Fibroblast of villous mesenchyme (primary cell): ENCODE results near the gene PROP1. TPM values are rescaled to one million over a fixed set of nuclear protein-coding genes. Genes with fewer than 3 reads are reported as not detected.
"Not testable (repeated sequence)": the region's sequence is repeated elsewhere in the genome, so short reads cannot be mapped to it uniquely, and the experiment has no call there.

Experiments
- DNase-seq: peaks from one replicate; pipeline ENCODE4 v3.0.0-alpha.2; 2010; ENCODE audit warnings: low read depth
- H3K4me3 ChIP-seq: 2 replicates; pipeline ENCODE4 v1.5.1; 2011; ENCODE audit warnings: low read depth, mild to moderate bottlenecking, low read length
- CTCF ChIP-seq: IDR thresholded peaks from 2 replicates; pipeline ENCODE4 v1.5.1; 2012; ENCODE audit warnings: low read depth, mild to moderate bottlenecking, low read length; ENCODE audit not compliant: insufficient read depth
- total RNA-seq: library from RNA; depleted of rRNA; stranded (reverse); fragments of >200 nt; gene quantifications from 2 replicates; pipeline ENCODE4 v1.2.3, GENCODE V29; 2012

Gene PROP1
- total RNA-seq, 1 donor, result not detected

- DNase-seq, result no peak
- TF ChIP-seq CTCF, result no peak
These were observed 29.8 kb downstream of the PROP1 start for GRCh38 chr5:177966009-177966838.

DNA sequence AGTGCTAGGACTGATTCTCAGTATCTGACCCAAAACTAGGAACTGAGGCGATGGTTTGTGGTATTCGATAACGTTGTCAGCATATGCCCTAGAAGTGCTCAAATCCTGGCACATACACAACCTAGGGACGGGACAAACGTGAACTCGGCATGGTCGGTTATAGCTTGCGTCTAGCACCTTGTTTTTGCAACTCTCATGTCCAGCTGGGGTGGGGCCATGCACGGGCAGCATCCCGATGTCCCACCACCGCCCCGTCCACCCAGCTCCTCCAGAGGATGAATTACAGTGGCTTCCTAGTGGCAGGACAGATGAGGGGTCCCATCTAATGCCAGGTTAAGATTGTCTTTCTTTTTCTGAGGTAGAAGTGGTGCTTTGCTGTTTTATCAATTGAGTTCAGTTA is 31.6 kb downstream of the PROP1 start:
- no peak for DNase-seq
- no peak for TF ChIP-seq CTCF
- no peak overlapping the region for H3K4me3 ChIP-seq

More at GRCh38 chr5:177966009-177966838, 29.8 kb downstream of the PROP1 start:
- H3K4me3 ChIP-seq, result no peak overlapping the region

GRCh38 chr5:177963966-177964365 is 32.1 kb downstream of the PROP1 start:
- no peak for TF ChIP-seq CTCF
- H3K4me3 ChIP-seq, result no peak overlapping the region
- DNase-seq, result no peak

- no peak for TF ChIP-seq CTCF
- H3K4me3 ChIP-seq, result no peak overlapping the region
- no peak for DNase-seq
These were observed 36.7 kb downstream of the PROP1 start for GRCh38 chr5:177959315-177959714.

- DNase-seq, result no peak
- no peak overlapping the region for H3K4me3 ChIP-seq
- no peak for TF ChIP-seq CTCF
These were observed 37.3 kb downstream of the PROP1 start for GRCh38 chr5:177958696-177959095.

- no peak for TF ChIP-seq CTCF
- no peak overlapping the region for H3K4me3 ChIP-seq
- DNase-seq, result no peak
These were observed 38.8 kb downstream of the PROP1 start for GRCh38 chr5:177957241-177957640.

GRCh38 chr5:177953101-177953500 is 42.9 kb downstream of the PROP1 start:
- H3K4me3 ChIP-seq, DNase-seq: not testable (repeated sequence)

- not testable (repeated sequence) for H3K4me3 ChIP-seq, DNase-seq
These were observed 46.4 kb downstream of the PROP1 start for GRCh38 chr5:177949656-177950055.

DNA sequence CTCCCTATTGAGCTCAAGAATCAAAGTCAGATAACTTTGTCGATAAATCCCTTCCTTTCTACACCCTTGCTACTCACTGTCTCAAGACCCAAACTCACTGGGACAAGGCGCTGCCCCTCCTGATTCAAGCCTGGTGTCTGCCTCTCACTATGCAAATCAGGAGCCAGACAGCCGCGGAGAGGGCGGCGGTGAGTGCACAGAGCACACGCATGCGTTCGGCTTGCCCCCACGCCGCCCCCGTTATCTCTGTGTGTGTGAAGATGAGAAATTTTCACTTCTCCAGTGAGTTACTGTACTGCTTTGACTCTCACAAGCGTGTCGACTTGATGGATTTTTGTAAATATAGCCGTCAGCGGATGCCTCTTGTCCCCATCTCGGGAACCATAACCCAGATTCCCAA is 47.0 kb downstream of the PROP1 start:
- DNase-seq, result not testable (repeated sequence)

DNA sequence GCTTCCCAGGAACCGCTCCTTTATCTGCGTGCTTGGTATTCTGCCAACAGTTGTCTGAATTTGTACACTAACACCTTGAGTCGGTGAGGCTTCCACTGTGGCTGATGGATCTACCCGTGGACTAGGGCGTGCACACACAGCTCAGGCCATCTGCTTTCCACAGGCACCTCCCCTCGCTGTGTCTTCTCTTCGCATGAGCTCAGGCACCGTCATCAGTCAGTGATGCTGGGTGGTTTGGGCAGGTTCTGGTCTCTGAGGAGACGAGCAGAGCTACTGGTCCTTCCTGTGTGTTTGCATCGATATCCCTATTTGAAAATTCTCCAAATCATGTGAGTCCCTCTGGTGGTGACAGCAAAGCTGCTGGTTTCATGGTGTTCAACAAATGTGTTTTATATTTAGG is 48.1 kb downstream of the PROP1 start:
- not testable (repeated sequence) for H3K4me3 ChIP-seq, DNase-seq

More for the DNA sequence above, 47.0 kb downstream of the PROP1 start:
- not testable (repeated sequence) for H3K4me3 ChIP-seq

DNA sequence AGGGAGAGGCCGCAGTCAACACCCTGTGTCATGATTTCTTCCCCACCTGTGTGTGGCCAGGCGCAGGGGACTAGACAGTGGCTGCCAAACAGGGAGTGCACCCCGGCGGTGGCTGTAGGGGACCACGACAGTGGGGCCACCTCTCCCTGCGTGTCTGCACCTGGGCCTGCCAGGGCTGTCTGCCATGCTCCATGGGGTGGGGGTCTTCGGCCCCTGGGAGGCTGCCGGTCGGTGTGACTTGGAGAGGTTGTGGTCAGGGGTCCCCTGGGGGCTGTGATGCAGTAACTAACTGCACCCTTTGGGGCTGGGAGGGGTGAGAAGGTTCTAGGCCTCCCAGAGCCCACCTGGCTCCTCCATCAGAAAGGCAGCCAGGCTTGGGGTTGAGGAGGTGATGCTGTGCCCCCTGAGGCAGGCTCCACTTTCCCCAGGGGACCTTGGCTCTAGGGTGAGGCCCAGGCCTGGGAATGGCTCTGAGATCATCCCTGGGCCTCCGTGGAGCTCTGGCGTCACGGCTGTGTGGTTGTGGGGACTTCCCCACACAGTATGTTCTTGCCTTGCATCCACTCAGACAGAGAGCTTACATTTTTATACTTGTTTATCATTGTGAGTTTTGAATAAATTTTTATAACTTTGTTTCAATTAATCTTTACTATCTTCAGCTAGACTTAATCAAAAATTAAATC is 50.3 kb downstream of the PROP1 start:
- H3K4me3 ChIP-seq, DNase-seq: not testable (repeated sequence)
